Neural cell (in vitro differentiated cells): Measurements from ENCODE around the gene NPHP4.

ENCODE experiments used
- TF ChIP-seq, protein P1 (sequence below): fragments of 450-650 bp; IDR thresholded peaks from 2 replicates; pipeline ENCODE4 v1.5.1; 2014; ENCODE audit warnings: antibody characterized with exemption, mild to moderate bottlenecking, moderate library complexity; ENCODE audit not compliant: poor library complexity, severe bottlenecking
- TF ChIP-seq, protein P2 (sequence below): IDR thresholded peaks from 2 replicates; pipeline ENCODE4 v1.6.1; 2012; ENCODE audit warnings: borderline replicate concordance

- TF ChIP-seq, protein P1, sequence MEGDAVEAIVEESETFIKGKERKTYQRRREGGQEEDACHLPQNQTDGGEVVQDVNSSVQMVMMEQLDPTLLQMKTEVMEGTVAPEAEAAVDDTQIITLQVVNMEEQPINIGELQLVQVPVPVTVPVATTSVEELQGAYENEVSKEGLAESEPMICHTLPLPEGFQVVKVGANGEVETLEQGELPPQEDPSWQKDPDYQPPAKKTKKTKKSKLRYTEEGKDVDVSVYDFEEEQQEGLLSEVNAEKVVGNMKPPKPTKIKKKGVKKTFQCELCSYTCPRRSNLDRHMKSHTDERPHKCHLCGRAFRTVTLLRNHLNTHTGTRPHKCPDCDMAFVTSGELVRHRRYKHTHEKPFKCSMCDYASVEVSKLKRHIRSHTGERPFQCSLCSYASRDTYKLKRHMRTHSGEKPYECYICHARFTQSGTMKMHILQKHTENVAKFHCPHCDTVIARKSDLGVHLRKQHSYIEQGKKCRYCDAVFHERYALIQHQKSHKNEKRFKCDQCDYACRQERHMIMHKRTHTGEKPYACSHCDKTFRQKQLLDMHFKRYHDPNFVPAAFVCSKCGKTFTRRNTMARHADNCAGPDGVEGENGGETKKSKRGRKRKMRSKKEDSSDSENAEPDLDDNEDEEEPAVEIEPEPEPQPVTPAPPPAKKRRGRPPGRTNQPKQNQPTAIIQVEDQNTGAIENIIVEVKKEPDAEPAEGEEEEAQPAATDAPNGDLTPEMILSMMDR = no peak
- TF ChIP-seq, protein P2, sequence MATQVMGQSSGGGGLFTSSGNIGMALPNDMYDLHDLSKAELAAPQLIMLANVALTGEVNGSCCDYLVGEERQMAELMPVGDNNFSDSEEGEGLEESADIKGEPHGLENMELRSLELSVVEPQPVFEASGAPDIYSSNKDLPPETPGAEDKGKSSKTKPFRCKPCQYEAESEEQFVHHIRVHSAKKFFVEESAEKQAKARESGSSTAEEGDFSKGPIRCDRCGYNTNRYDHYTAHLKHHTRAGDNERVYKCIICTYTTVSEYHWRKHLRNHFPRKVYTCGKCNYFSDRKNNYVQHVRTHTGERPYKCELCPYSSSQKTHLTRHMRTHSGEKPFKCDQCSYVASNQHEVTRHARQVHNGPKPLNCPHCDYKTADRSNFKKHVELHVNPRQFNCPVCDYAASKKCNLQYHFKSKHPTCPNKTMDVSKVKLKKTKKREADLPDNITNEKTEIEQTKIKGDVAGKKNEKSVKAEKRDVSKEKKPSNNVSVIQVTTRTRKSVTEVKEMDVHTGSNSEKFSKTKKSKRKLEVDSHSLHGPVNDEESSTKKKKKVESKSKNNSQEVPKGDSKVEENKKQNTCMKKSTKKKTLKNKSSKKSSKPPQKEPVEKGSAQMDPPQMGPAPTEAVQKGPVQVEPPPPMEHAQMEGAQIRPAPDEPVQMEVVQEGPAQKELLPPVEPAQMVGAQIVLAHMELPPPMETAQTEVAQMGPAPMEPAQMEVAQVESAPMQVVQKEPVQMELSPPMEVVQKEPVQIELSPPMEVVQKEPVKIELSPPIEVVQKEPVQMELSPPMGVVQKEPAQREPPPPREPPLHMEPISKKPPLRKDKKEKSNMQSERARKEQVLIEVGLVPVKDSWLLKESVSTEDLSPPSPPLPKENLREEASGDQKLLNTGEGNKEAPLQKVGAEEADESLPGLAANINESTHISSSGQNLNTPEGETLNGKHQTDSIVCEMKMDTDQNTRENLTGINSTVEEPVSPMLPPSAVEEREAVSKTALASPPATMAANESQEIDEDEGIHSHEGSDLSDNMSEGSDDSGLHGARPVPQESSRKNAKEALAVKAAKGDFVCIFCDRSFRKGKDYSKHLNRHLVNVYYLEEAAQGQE = no peak
Measured at GRCh38 chr1:6010554-6010953, 18.3 kb upstream of the NPHP4 start.
